ENCODE results near the gene RPL26.
"Not testable (repeated sequence)": the region's sequence is repeated elsewhere in the genome, so short reads cannot be mapped to it uniquely, and the experiment has no call there.

Gene RPL26

DNA sequence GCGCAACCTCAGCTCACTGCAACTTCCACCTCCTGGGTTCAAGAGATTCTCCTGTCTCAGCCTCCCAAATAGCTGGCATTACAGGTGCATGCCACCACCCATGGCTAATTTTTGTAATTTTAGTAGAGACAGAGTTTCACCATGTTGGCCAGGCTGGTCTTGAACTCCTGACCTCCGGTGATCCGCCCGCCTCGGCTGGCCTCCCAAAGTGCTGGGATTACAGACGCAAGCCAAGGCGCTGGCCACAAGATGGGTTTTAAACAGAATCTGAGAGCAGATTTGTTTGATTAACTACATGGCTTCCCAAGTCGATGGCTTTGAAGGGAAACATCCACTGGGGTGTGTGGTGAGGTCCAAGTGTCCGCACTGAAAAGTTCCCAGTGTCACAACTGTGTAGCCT, 11.5 kb upstream of the RPL26 start:
- DNase-seq (ENCODE audit: low read depth in 2 of 2), result not testable (repeated sequence)

DNA sequence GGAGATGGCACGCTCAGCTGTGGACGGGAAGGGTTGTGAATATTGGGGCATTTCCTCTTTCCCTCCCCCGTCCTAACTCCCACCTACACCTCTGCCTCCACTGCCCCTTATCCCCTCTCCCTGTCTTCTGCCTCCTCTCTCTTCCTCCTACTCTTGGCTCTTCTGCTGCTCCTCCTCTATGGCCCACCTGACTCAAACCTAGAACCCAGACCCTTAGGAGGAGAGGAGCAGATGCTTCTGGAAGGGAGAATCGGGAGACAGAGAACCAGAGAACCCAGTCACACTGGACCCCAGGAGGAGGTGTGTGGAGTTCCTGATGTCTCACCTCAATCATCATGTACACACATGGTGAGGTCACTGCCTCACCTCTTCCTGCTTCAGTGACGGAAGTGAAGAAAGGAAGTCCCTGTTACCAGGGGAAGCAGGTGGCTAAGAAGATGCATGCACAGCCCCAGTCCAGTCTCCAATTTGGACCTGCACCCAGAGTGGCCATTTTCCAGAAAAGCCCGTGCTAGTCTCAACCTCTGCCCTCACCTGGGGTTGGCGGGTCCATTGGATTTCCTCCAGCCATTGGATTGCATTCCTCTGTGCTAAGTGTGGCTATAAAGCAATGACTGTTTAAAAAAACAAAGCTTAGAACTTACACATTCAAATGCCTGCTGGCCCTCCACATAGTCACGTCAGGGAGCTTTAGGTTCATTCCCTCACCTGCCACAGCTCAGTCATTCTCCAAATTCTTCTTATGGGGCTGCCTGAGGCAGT, 10.7 kb upstream of the RPL26 start:
- DNase-seq (ENCODE audit: low read depth in 2 of 2), result no peak

DNA sequence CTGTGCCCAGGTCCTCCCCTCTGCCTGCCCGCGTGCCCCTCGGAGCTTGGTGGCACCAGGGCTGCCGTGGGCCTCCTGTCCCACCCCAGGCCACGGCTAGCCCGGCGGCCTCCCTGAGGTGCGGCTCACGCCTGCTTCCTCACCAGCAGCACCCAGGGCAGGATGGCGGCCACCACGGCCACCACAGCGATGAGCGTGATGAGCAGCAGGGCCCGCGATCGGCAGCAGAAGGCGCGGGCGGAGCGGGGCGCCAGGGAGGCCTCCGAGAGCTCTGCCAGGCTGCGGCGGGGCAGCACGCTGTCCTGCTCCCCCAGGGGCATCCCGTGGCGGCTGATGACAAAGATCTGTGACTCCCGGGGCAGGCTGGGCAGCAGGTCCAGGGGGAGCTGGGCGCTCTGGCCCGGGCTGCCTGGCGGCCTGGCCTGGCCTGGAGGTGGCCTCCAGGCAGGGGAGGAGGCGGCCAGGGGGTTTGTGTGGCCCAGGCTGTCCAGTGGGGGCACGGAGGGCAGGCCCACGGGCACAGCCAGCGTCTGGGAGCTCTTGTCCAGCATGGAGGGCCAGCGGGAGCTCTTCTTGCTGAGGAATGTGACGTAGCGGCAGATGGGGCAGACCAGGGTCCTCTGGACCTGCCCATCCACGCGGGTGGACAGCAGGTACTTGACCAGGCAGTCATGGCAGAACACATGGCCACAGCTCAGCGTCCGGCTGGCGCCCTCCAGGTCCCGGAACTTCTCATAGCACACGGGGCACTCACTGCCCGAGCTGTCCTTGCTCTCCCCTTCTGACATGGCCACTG, 9.9 kb upstream of the RPL26 start:
- no peak for DNase-seq (ENCODE audit: low read depth in 2 of 2)

DNA sequence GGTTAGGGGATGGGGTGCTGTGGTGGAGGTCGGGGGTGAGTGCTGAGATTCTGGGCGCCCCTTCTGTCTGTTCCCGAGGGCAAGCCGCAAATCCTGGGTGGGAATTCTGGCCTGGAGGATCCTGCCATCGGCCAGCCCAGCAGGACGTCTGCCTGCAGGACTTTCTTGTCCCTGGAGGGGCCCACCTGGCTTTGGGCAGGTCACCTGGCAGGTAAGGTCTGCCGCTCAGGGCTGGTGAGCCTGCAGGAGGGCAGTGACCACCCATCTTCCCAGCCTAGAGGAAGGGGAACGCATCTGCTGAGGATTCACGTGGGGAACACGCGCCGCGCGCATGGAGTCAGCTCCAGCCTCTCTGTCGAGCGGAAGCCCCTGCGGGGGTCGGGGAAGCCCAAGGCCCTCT, 9.3 kb upstream of the RPL26 start:
- no peak for DNase-seq (ENCODE audit: low read depth in 2 of 2)

DNA sequence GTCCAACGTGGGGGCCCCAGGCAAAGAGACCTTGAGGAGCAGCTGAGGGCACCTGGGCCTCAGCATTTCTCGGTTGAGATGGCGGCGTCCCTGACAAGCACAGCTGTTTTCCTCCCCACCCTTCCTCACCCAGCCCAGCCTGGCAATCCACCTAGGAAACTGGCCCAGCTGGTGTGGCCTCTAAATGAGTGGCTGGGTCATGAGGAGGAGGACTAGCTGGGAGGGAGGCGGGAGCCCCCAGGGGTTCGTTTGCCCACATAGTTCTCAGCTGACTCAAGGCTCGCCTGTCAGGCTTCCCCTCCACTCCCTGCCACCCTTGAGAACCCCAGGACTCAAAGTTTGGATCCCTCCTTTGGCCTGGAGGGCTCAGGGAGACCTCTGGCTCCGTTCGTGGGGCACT, 8.7 kb upstream of the RPL26 start:
- DNase-seq (ENCODE audit: low read depth in 2 of 2), result no peak

DNA sequence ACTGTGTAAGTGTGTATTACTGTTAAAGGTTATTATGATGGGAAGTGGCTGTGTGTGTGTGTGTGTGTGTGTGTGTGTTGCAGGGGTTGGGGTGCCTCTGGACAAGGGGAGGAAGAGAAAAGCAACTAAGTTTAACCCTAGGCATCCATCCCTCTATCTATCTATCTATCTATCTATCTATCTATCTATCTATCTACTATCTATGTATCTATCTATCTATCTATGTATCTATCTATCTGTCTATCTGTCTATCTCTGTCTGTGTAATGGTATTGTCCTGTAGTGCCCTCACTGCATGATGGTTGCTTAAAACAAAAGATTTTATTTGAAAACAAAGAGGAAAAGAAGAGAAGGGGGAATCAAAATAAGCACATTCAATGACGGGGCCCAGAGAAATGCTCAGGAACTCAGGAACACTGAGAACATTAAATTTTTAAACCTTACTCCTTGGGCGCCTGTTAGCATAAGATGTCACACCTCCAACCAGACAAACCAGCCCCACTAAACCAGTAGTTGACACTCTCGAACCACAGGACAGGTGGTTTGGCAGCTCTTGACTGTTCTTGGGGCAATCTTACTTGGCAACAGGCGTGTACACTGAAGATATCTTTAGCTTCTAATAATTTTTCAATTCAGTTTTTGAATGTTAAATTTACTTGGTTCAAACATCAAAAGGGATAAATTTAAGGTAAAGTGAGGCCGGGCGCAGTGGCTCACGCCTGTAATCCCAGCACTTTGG, 5.1 kb upstream of the RPL26 start:
- no peak for DNase-seq (ENCODE audit: low read depth in 2 of 2)

DNA sequence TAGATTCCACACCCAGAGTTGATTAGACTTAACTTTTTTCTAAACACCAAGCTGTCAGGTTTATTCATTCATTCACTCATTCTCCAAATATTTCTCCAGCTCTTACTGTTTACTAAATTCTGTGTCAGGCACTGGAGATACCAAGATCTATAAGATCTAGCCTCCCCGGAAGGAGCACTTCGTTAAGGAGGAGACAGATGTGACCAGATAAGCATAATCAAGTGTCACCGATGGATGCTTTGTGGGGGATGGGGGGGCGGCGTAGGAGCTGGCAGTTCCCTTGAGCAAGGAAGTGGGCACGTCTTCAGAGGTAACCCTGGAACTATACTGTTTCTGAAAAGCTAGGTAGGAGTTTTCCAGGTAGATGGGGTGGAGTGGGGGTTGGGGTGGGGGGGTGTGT, 3.8 kb upstream of the RPL26 start:
- DNase-seq (ENCODE audit: low read depth in 2 of 2), result no peak

DNA sequence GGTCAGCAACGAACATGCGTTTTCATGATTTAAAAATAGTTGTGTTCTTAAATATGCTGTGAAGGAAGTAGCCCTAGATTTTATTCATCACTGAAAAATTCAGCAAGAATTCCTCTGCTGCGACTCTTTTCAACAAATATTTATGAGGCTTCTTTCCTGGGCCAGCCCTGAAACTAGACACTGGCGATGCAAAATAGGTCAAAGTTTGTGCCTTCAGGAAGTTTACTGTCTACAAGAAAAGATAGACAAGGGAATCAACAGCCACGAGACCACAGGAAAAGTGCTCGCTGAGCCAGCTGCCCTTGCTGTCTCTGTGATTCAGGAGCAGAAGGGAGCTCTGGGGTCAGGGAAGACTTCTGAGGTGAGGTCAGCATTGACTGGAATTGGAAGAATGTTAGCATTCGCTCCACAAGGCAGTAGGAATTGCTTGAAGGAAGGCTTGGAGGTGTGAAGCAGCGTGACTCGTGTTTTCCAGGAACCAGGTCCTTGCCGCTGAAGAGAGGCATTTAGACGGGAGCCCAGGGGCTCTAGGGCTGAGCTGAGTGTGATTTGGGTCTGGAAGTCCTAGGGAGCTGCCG, 1.9 kb upstream of the RPL26 start:
- DNase-seq (ENCODE audit: low read depth in 2 of 2), result no peak

DNA sequence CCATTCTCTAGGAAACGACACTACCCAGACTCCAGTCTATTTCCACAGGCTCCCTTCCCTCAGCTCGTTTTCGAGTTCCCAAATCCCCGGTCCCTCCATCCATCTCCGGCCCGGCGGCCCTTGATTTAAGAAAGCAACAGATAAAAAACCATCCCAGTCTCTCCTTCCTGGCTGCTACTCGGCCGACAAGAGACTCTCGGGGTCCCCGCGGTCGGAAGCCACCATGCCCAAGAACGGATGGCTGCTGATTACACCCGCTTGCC, 182 bp downstream of the RPL26 start:
- DNase-seq (ENCODE audit: low read depth in 2 of 2), result no peak

DNA sequence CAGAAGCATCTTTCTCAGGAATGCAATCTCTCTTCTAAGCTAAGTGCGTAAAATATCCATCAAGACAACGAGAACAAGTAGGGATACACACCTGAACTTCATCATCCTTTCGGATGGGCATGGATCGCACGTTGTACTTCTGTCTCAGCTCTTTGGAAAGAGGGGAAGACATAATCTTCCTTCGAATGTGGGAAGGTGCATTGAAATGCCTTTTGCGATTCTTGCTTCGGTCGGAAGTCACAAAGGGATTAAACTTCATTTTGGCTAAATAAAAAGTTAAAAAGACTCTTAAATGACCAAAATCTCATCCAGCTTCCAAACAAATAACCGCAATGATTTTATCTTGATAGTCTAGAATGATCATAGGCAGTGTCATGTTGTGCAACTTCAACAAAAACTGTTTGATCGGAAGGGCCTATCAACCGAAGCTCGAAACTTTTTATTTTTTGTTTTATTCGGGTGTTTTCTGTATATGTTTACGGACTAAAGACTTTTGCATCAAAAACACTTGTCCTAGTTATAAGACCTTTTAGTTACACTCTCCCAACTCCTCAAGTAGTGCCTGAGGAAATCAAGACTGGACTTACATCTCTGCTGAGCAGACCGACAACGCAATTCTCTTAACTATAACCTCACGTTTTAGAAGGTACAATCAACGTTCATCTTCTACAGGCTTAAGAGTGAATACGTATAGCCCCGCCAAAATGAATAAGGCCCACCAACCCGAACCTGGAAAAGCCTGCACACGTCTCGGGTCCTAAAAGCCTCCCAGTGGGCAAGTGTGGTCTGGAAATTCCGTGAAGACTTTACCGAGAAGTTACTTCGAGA, 727 bp downstream of the RPL26 start:
- DNase-seq (ENCODE audit: low read depth in 2 of 2), result no peak

DNA sequence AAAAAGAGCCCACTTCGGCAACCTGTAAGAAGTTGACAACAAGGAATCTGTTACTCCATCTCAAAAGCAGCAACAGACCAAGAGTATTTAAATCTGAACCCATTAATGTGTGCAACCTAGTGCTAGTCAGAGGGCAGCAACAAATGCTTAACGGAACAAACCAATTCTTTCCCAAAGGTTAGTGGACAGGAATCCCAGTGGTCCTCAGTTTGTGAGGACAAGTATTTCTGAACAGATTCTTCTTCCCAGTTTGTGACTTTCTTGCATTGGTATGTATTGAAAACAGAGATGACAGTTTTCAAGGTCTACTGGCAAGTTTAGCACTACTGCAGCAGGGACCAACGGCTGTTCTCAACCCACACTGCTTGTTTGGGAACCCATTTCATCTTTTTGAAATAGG, 2.9 kb downstream of the RPL26 start:
- no peak for DNase-seq (ENCODE audit: low read depth in 2 of 2)

DNA sequence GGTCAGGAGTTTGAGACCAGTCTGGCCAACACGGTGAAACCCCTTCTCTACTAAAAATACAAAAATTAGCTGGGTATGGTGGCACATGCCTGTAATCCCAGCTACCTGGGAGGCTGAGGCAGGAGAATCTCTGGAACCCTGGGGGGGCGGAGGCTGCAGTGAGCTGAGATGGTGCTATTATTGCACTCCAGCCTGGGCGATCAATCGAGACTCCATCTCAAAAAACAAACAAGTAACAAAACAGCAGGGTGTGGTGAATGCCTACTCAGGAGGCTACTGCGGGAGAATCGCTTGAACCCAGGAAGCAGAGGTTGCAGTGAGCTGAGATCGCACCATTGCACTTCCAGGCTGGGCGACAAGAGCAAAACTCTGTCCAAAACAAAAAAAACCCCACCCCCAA, 4.9 kb downstream of the RPL26 start:
- DNase-seq (ENCODE audit: low read depth in 2 of 2), result not testable (repeated sequence)

DNA sequence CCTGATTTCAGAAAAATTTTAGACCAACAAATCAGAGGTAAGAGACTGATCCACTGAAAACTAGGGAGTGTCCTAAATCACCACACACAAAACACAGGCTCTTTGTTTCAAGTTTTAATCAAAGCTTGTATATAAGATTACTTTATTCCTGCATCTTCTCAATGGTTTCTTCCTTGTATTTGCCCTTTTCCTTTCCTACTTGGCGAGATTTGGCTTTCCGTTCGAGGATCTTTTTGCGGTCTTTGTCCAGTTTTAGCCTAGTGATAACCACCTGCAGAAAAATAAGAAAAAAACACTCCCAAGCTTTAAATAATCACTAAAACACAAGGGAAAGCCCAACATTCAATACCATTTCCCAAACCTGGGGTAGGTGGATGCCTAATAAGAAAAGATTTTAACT, 5.6 kb downstream of the RPL26 start:
- DNase-seq (ENCODE audit: low read depth in 2 of 2), result no peak

DNA sequence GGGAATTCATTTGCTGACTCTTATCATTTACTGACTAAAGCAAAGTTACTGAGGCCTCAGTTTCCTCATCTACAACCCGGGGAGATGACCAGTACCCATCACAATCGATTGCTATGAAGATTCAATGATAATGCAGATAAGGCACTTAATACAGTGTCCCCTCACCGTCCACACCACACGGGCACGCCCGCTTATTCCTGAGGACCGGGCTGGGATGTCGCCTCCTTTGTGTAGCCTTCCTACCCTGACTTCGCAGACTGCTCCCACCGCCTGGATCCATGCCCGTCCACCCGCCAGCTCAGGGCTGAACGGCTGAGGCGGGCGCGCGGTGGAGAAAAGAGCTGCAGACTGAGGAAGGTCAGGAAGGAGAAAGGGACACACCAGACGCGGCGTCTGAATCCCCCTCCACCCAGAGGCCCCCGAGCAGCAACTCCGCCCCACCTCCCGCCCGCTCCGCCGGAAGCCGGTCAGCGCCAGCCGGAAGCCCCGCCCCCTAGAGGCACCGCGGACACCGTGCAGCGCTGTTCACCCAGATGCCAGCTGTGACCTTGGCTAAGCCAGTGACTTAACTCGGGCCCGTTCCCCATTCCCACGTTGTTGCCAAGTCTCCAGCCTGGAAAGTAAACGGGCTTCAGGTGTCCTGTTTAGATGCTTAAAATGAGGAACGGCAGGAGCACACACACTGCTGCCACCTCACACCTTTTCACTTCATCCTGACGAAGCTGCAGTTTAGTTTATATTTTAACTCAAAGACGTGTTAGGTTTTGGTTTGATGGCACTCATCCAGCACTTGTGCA, 6.5 kb downstream of the RPL26 start, which contains the start of gene KRABD2:
KRABD2 (minus strand) TSS at position 434 of the 797 bp plus-strand sequence.
- peak; percentile 70 to 86 for DNase-seq (ENCODE audit: low read depth in 2 of 2)

DNA sequence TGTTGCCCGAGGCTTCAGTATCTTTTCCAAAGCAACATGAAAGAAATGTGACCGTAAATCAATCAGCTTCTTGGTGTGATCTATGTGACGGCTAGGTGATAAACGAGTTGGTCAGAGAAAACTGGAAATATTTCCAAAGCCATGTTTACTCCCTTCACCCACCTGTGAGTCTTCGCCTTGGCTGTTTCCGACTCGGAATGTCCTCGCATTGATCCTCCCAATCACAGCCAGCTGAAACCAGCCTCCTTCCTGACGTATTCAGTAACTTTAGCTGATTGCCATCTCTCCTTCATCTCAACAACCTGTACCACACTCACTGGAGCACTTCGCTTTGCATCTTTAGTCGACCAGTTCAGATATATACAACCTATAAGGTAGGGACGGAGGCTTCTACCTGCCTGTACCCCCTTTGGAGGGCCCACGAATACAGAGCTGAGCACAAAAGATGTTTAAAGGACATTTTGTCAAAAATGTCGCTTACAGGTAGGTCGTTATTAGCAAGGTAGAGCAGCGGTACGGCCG, 7.2 kb downstream of the RPL26 start:
- no peak for DNase-seq (ENCODE audit: low read depth in 2 of 2)

DNA sequence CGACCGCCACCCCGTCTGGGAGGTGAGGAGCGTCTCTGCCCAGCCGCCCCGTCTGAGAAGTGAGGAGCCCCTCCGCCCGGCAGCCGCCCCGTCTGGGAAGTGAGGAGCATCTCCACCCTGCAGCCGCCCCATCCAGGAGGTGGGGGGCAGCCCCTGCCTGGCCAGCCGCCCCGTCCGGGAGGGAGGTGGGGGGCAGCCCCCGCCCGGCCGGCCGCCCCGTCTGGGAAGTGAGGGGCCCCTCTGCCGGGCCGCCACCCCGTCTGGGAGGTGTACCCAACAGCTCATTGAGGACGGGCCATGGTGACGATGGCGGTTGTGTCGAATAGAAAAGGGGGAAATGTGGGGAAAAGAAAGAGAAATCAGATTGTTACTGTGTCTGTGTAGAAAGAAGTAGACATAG, 9.1 kb downstream of the RPL26 start:
- not testable (repeated sequence) for DNase-seq (ENCODE audit: low read depth in 2 of 2)

DNA sequence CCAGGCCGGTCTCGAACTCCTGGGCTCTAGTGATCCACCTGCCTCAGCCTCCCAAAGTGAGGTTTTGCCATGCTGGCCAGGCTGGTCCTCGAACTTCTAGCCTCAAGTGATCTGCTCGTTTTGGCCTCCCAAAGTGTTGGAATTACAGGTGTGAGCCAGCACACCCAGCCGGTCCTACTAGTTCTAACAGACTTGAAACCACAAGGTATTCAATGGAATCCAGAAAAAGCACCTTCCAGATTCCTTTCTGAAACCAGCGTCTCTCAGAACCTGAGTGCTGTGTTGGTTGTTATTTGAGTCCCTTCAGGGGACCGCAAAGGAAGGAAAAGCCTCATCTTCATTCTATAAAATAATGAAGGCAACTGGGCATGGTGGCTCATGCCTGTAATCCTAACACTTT, 10.6 kb downstream of the RPL26 start:
- no peak for DNase-seq (ENCODE audit: low read depth in 2 of 2)

DNA sequence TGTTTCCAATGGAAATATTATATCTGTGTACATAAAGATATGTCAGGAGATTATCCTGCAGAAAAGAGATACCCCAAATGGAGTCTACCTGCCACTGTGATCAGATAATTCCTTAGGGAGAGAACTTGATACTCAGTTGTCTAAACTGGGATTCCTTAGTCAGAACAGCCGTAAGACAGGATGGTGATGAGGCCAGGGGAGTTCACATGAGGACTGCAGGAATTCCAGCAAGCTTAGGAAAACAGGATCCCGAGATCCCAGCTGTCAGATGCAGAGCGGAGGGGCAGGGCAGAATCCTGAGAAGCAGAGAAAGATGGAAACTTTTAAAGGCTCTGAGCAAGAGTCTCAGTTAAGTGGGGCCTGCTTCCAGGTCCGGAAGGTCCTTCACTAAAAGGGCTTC, 11.2 kb downstream of the RPL26 start:
- no peak for DNase-seq (ENCODE audit: low read depth in 2 of 2)

DNA sequence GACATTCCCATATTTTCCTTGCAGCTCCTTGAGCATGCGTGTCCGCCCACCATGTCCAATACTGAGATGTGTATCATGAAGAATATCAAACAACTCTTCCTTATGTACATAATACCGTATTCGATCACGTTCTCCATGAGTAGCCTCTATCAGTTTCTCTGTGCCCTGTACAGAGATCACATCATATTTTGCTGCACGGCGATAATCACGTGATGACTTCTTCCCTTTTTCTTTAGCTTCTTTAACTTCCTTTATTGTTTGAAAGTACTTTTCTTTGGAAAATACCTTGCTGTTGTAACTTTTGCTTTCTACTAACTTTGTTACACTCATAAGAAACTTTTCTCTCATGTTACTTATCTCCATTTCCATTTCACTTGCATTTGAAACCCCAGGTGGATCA, 13.0 kb downstream of the RPL26 start:
- DNase-seq (ENCODE audit: low read depth in 2 of 2), result no peak

DNA sequence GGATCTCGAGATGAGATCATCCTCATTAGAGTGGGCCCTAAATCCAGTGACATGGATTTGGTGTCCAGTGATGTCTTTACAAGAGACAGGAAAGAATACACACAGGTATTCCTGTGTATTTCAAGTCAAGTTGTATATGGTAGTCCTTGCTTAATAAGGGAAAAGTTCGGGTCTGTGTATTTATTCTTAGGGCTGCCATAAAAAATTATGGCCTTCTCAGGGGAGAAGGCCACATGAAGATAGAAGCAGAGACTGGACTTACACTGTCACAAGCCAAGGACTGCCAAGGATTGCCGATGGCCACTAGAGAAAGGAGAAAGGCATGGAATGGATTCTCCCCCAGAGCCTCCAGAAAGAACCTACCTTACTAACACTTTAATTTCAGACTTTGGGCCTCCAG, 14.8 kb downstream of the RPL26 start:
- DNase-seq (ENCODE audit: low read depth in 2 of 2), result no peak

DNA sequence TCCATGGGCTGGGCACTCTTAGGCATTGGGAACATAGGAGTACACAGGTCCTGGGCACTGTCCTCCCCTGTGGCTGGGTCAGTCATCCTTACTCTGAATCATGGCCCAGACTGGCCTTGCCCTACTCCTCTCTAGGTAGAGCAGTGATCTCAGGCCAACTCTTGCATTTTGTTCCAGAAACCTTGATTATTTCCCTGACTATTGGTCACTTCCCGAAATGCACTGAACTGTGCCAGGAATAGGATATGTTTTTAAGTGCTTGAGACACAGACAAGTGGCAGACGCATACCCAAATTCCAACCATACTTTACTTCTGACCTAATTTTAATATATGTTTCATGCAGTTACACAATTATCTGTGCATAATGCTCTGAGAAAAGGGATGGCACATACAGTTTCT, 16.8 kb downstream of the RPL26 start:
- DNase-seq (ENCODE audit: low read depth in 2 of 2), result no peak
